Activated CD8-positive, alpha-beta memory T cell treated with anti-CD3 and anti-CD28 coated beads, Interleukin-2, amount 10 ng/mL, durations not matched to agents 7 days and 5 days (primary cell): ENCODE data around the gene PRR5L. TPM values are rescaled to one million over a fixed set of nuclear protein-coding genes. Genes with fewer than 3 reads are reported as not detected.

ENCODE experiments used
- ATAC-seq: fragments of 150-1000 bp; cut with Tn5 transposase; one replicate; pipeline ENCODE4 v1.10.0; 2021; ENCODE audit warnings: moderate library complexity
- CTCF ChIA-PET: fragments of 350-600 bp; sonication (Branson Sonifier 250); formaldehyde crosslinking; loops from one replicate; lab custom pipeline; 2021; ENCODE audit warnings: antibody characterized with exemption; lab: Charles Lee
- DNase-seq: peaks from one replicate; pipeline ENCODE4 v3.0.0-alpha.2; 2020
- H3K27ac Mint-ChIP-seq: one replicate; pipeline ENCODE4 v1.8.0; 2021; ENCODE audit warnings: mild to moderate bottlenecking, mixed read lengths
- H3K27me3 Mint-ChIP-seq: one replicate; pipeline ENCODE4 v1.8.0; 2021; ENCODE audit warnings: mixed read lengths
- H3K36me3 Mint-ChIP-seq: one replicate; pipeline ENCODE4 v1.8.0; 2021; ENCODE audit warnings: mild to moderate bottlenecking, mixed read lengths
- H3K4me1 Mint-ChIP-seq: one replicate; pipeline ENCODE4 v1.8.0; 2021; ENCODE audit warnings: mixed read lengths
- H3K4me3 Mint-ChIP-seq: one replicate; pipeline ENCODE4 v1.8.0; 2021; ENCODE audit warnings: mild to moderate bottlenecking, moderate library complexity, mixed read lengths
- H3K9me3 Mint-ChIP-seq: one replicate; pipeline ENCODE4 v1.8.0; 2022; ENCODE audit warnings: low read depth, mixed read lengths
- total RNA-seq, 2 experiments: library from RNA; stranded (reverse); gene quantifications; one replicate each; pipeline ENCODE4 v1.2.3, GENCODE V29; 2021

Gene PRR5L
- total RNA-seq, 2 experiments from 2014 or later: 6.6 to 11.1 TPM

DNA sequence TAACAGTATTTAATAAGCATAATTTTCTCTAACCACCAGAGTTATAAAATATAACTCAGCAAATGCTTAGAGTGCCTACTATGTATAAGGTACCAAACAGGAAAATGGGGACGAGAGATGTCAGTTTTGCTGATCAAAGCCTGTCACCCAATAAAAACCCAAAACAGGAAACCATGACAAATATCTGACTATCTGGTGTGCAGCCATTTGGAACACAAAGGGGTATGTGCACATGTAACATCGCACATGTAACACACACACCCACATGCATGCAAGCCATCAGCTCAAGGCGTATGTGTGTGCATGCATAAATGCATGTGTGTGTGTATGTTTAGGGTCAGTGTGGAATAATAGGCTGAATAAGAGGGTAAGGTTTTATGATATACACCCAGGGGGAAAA is 64.2 kb downstream of the PRR5L start:
- CTCF ChIA-PET: interaction anchor here (0.8 to 1.1 kb wide), 3 partner anchors 18 to 119 kb away, joined by 3 read pairs; no protein-coding TSS in a partner anchor
- no peak overlapping the region for H3K4me3 Mint-ChIP-seq
- peaks cover 57% of the 10 kb centered on the region for H3K27me3 Mint-ChIP-seq
- H3K27ac Mint-ChIP-seq: no peak overlapping the region
- H3K4me1 Mint-ChIP-seq: peaks cover 34% of the 10 kb centered on the region
- DNase-seq (no peak), ATAC-seq (no peak)
- no peaks in the 10 kb centered on the region for H3K36me3 Mint-ChIP-seq
- H3K9me3 Mint-ChIP-seq: no peaks in the 10 kb centered on the region

DNA sequence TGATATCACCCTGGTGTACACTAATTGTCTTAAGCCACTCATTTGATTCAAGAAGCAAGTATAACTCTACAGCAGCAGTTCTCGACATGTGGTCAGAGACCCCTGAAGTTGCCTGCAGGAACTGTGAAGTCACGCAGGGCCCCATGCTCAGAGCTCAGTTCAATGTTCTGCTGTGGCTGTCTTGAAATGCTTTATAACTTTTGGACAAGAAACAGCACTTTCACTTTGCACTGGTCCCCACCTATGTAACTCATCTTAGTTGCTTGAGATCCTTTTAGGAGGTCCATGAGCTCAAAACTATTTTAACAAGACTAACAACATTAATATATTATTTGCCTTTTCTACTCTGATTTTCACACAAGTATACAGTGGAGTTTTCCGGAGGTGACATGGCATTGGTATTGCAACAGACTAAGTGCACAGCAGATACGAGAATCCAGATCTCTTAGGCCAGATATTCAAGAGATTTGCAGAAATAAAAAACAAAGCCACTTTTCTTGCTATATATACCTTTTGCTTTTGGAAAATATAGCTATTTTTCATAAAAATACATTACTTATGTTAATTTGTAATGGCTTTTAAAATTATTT is 64.8 kb downstream of the PRR5L start:
- Mint-ChIP-seq H3K4me1 (peaks cover 34% of the 10 kb centered on the region), H3K9me3 (no peaks in the 10 kb centered on the region), H3K27me3 (peaks cover 59% of the 10 kb centered on the region), H3K36me3 (no peaks in the 10 kb centered on the region), H3K4me3 (no peak overlapping the region), H3K27ac (peak overlapping the region; percentile 22)
- DNase-seq: no peak
- ATAC-seq: no peak
- CTCF ChIA-PET: interaction anchor here (0.8 to 1.1 kb wide), 4 partner anchors 17 to 132 kb away, joined by 3 read pairs; no protein-coding TSS in a partner anchor

DNA sequence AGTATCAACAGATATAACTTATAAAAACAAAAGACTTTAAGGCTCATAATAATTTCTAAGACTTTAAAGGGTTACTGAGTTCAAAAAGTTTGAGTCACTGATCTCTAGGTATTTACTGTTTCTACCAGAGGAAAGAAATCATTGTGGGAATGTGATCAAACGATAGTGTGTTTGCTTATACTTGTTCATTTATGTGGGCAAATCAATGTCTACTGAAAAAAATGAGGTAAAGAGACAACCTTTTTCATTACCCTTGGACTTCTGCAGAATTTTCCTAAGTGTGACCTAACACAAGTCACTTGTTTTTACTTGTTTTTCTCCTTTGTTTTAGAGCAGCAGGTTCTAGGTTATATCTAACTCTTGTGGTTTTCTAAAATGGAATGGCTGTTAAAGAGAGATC is 65.4 kb downstream of the PRR5L start:
- no peaks in the 10 kb centered on the region for H3K9me3 Mint-ChIP-seq
- peaks cover 34% of the 10 kb centered on the region for H3K4me1 Mint-ChIP-seq
- H3K27ac Mint-ChIP-seq: no peak overlapping the region
- CTCF ChIA-PET: interaction anchor here (1.1 kb wide), 3 partner anchors 16 to 131 kb away, joined by 3 read pairs; no protein-coding TSS in a partner anchor
- no peak overlapping the region for H3K4me3 Mint-ChIP-seq
- peaks cover 57% of the 10 kb centered on the region for H3K27me3 Mint-ChIP-seq
- H3K36me3 Mint-ChIP-seq: no peaks in the 10 kb centered on the region
- DNase-seq (no peak), ATAC-seq (no peak)

DNA sequence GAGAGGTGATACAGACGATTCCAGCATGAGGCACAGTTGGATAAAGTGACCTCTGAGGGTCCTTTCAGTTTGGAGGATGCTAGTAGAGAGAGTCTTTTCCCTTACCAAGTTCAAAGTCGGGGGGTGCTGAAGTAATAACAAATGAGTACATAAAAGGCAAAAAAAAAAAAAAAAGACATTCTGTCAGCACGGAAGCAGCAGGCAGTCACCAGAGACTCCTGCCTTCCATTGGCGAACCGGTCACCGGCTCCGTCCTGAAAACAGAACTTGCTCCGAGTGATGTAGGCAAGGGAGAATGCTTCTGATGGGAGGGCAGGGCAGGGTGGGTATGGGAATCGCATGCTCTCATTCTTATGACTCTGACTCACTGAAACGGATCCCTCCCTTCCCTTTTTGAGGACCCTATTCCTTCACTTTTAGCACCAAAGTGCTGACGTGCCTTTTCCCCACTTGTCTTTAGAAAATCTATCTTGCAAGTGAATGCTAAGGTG is 65.9 kb downstream of the PRR5L start:
- Mint-ChIP-seq H3K36me3 (no peaks in the 10 kb centered on the region), H3K27ac (no peak overlapping the region), H3K4me3 (no peak overlapping the region), H3K27me3 (peaks cover 53% of the 10 kb centered on the region), H3K4me1 (peaks cover 34% of the 10 kb centered on the region), H3K9me3 (no peaks in the 10 kb centered on the region)
- ATAC-seq (no peak), DNase-seq (no peak)
- CTCF ChIA-PET: no interaction called here

DNA sequence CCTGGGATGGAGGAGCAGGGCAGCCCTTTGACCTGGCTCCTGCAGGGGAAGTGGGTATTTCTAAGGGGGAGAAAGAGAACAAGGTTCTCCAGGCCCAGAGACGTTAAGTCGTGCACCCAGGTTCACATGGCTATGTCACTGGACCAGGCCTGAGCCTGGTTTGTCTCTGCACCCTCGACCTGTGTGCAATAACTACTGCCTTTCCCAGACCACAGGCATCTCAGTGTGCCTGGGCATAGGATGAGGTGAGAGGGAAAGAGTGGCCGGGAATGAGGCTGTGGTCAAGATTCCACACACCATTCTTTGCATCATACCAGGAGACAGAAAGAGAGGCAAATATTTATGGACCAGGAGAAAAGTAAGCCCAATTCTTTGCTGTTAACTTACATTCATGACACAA is 66.8 kb downstream of the PRR5L start:
- H3K36me3 Mint-ChIP-seq: no peaks in the 10 kb centered on the region
- peaks cover 54% of the 10 kb centered on the region for H3K27me3 Mint-ChIP-seq
- H3K4me1 Mint-ChIP-seq: peaks cover 30% of the 10 kb centered on the region
- ATAC-seq (no peak), DNase-seq (no peak)
- H3K9me3 Mint-ChIP-seq: no peaks in the 10 kb centered on the region
- no peak overlapping the region for H3K4me3 Mint-ChIP-seq
- no peak overlapping the region for H3K27ac Mint-ChIP-seq
- CTCF ChIA-PET: interaction anchor here (1.0 to 1.9 kb wide), 2 partner anchors 10 to 13 kb away, joined by 3 to 5 read pairs; no protein-coding TSS in a partner anchor

DNA sequence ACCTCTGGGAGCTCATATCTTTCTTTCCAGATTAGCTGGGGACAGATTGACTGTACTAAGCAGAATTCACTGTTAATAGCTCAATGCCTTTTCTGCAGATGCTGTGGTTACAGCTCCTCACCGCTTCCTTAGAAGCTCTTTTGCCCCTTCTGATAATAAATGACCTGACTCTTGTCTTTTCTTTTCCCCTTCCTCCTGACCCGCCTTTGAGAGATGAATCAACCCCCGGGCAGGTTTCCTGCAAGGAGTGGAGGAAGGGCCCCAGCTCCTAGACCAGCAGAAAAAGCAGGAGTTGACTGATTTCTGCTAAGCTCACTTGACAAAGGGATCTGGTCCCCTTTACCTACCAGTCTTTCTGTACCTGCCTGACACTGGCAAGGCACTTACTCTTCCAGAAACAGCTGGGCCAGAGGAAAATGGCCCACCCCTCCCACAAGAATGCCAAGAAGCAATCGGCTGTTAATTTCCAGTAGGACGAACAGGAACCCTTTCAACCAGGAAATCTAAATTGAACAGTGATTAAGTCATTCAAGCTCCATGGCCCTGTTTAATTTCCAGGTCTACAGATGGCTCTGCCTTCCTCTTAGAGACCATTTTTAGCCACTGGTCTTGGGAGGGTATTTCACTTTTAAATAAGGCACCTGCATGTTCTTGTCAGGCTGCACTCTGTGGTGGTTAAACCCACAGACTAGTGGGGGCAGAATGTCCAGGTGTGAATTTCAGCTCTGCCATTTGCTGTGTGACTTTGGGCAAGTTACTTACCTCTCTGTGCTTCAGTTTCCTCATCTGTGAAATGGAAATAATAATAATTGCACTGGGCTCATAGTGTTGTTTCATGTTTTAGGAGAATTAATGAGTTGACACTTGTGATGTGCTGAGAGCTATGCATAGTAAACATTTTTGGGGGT is 67.5 kb downstream of the PRR5L start:
- Mint-ChIP-seq H3K27me3 (peaks cover 56% of the 10 kb centered on the region), H3K9me3 (no peaks in the 10 kb centered on the region), H3K36me3 (no peaks in the 10 kb centered on the region), H3K4me3 (no peak overlapping the region), H3K4me1 (peaks cover 30% of the 10 kb centered on the region), H3K27ac (no peak overlapping the region)
- ATAC-seq (no peak), DNase-seq (no peak)
- CTCF ChIA-PET: interaction anchor here (1.0 to 1.9 kb wide), 3 partner anchors 11 to 147 kb away, joined by 3 to 5 read pairs (median 4); partner anchors contain the start of gene TRAF6

DNA sequence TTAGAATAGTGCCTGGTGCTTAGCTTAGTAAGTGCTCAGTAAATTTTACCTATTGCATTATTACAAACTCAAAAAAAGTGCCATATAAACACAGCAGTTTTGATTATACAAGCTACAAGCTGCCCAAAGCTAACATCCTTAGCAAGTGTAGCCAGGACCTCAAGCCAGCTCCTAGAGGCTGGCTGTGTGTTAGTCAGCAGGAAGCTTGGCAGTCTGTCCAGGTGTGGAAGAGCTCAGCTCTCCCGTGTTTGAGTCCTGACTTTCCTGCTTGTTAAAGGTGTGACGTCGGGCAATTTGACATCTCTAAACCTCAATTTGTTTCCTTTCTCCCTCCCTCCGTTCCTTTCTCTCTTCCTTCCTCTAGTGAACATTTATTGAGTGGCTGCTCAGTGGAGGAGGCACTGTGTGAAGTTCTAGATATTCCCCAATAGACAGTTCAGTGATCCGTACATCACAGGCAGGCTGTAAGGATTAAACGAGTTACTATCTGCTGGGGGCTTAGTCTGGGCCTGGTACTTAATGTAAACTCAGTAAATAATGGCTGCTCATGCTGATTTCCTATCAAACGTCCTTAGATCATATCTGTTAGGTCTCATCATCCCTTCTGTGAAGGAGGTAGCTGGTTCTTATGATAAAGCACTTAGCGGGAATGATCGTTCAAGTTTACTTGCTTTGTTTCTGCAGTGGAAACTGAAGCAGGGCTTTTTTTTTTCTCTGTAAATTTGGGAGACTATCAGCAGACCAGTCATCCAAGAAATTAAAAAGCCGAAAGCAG is 68.7 kb downstream of the PRR5L start:
- H3K27ac Mint-ChIP-seq: no peak overlapping the region
- H3K27me3 Mint-ChIP-seq: peaks cover 51% of the 10 kb centered on the region
- CTCF ChIA-PET: interaction anchor here (1.0 to 1.9 kb wide), 2 partner anchors 11 to 145 kb away, joined by 4 to 5 read pairs; partner anchors contain the start of gene TRAF6
- H3K4me1 Mint-ChIP-seq: peaks cover 30% of the 10 kb centered on the region
- H3K9me3 Mint-ChIP-seq: no peaks in the 10 kb centered on the region
- no peaks in the 10 kb centered on the region for H3K36me3 Mint-ChIP-seq
- DNase-seq (no peak), ATAC-seq (no peak)
- no peak overlapping the region for H3K4me3 Mint-ChIP-seq

DNA sequence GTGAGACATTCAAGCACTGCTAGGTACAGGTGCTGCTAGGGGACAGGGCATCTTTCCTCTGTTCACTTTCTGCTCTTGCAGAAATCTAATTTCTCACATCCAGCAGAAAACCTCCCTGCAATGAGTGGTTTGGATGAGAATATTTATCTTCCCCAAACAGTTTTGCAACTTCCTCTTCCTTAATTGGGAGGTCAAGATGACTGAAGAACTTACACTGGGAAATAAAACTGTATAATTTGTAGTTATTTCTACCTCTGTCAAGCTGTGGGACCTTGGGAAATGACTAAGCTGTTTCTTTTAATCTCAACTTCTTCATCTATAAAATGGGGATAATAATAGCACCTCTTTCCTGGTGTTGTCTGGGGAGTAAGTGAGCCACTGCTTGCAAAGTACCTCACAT is 69.8 kb downstream of the PRR5L start:
- Mint-ChIP-seq H3K9me3 (no peaks in the 10 kb centered on the region), H3K4me1 (peaks cover 20% of the 10 kb centered on the region), H3K4me3 (no peak overlapping the region), H3K27ac (no peak overlapping the region), H3K36me3 (no peaks in the 10 kb centered on the region), H3K27me3 (peaks cover 57% of the 10 kb centered on the region)
- CTCF ChIA-PET: no interaction called here
- no peak for DNase-seq
- no peak for ATAC-seq

DNA sequence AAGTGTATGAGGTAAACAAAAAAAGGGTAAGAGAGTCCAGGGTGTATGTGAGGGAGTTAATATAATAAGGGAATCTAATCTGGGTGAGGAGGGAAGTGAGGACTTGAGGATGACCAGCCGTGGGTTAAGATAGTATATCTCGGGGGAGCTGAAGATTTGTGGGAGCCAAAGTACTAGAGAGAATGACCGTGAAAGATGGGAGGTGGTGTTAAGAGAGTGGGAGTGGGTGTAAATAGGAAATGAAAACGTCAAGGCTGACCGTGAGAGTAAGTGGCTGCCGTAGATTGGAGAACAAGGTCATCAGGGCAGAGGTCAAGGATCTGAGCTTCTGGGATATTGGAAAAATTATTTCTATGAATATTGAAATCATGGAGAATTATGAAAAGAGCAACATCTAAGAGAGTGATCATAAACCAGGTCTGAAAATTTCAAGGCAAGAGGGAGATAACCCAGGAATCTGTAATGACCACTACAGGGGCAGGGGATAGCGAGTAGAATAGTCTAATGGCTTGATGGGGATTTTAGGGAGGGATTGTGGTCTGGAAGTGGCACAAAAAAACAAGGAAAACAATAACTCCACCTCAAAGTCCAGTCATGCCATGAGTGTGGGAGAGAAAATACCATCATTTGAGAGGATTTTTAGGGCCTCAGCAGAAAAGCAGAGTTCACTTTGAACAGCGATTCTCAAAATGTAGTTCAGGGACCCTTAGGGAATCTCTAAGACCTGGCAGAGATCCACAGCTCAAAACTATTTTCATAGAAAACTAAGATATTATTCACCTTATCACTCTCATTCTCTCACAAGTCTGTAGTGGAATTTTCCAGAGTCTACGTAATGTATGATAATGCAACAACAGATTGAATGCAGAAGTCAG is 72.0 kb downstream of the PRR5L start:
- ATAC-seq (no peak), DNase-seq (no peak)
- Mint-ChIP-seq H3K36me3 (no peaks in the 10 kb centered on the region), H3K4me3 (no peak overlapping the region), H3K4me1 (peaks cover 7% of the 10 kb centered on the region), H3K27ac (no peak overlapping the region), H3K9me3 (no peaks in the 10 kb centered on the region), H3K27me3 (peaks cover 61% of the 10 kb centered on the region)
- CTCF ChIA-PET: no interaction called here

DNA sequence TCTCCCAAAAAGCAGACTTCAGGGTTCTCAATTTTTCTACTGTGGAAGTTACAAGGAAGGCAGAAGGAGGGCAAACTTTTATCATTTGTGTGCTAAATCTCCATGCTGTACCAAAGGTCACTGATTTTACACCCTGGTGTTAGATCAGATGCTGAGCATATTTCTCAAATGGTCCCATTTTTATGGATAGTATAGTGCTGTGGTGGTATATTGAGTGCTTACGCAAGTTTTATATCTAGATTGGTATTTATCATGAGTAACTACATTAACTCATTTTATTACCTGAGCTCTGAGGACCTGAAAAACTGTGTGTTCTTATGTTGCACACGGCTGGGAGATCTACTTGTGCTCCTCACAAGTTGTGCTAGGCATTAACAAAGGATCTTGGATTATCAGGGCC is 75.1 kb downstream of the PRR5L start:
- no peak for ATAC-seq
- DNase-seq: no peak
- H3K9me3 Mint-ChIP-seq: no peaks in the 10 kb centered on the region
- H3K4me3 Mint-ChIP-seq: no peak overlapping the region
- no peak overlapping the region for H3K27ac Mint-ChIP-seq
- no peaks in the 10 kb centered on the region for H3K36me3 Mint-ChIP-seq
- peaks cover 8% of the 10 kb centered on the region for H3K4me1 Mint-ChIP-seq
- CTCF ChIA-PET: no interaction called here
- H3K27me3 Mint-ChIP-seq: peaks cover 67% of the 10 kb centered on the region

DNA sequence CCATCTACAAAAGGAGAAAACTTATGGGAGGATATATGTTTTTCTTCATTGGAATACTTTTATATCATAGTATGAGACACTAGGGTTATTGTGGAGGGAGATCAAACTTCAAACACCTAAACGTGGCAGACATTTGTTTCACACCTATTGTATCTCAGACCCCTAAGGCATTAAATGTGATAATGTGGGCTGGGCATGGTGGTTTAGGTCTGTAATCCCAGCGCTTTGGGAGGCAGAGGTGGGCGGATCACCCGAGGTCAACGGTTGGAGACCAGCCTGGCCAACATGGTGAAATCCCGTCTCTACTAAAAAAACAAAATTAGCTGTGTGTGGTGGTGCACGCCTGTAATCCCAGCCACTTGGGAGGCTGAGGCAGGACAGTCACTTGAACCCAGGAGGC is 75.5 kb downstream of the PRR5L start:
- H3K4me1 Mint-ChIP-seq: peaks cover 10% of the 10 kb centered on the region
- ATAC-seq: no peak
- CTCF ChIA-PET: no interaction called here
- no peaks in the 10 kb centered on the region for H3K9me3 Mint-ChIP-seq
- H3K4me3 Mint-ChIP-seq: no peak overlapping the region
- DNase-seq: no peak
- H3K27me3 Mint-ChIP-seq: peaks cover 70% of the 10 kb centered on the region
- H3K27ac Mint-ChIP-seq: no peak overlapping the region
- H3K36me3 Mint-ChIP-seq: no peaks in the 10 kb centered on the region

DNA sequence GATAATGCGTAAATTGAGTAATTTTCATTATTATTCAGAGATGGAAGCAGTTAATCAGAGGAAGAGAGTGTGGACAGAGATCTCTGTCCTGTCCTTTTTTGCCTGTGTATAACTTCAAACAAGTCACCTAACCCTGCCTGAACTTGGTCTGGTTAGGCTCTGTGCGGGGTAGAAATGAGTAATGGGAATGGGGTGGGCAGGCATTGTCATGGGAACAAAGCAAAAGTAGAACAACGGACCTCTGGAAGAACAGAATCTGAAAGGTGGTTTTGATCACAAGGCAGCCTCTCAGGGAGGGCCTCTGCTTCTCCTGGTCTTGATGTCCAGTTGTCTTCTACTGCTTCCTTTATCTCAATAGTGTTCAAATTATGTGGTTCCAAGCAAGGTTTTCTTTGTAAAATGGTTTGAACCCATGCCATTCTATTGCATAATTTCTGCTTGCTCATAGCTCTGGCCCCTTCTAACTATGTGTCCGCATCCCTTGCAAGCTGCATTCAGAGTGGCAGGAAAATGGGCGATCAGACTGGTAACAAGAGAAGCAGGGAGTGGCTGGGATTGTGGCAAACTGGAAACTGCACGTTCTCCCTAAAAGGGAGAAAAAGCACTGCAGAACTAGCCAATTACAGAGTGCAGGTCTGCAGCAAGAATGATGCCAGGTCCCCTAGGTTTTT is 76.1 kb downstream of the PRR5L start:
- H3K4me3 Mint-ChIP-seq: no peak overlapping the region
- peaks cover 74% of the 10 kb centered on the region for H3K27me3 Mint-ChIP-seq
- no peaks in the 10 kb centered on the region for H3K9me3 Mint-ChIP-seq
- CTCF ChIA-PET: interaction anchor here (1.2 kb wide), 1 partner anchor 11 kb away, joined by 4 read pairs; no protein-coding TSS in a partner anchor
- ATAC-seq (no peak), DNase-seq (no peak)
- H3K36me3 Mint-ChIP-seq: peaks cover 2% of the 10 kb centered on the region
- H3K4me1 Mint-ChIP-seq: peaks cover 13% of the 10 kb centered on the region
- no peak overlapping the region for H3K27ac Mint-ChIP-seq
